AG09309 (cell line): ENCODE data around the gene GOLGB1.

Experiments
- DNase-seq: peaks from one replicate; pipeline ENCODE4 v3.0.0-alpha.2; 2010; ENCODE audit warnings: low read depth
- H3K4me3 ChIP-seq: 2 replicates; pipeline ENCODE4 v1.5.1; 2011; ENCODE audit warnings: mild to moderate bottlenecking, low read depth, low read length, moderate library complexity; ENCODE audit not compliant: control insufficient read depth
- CTCF ChIP-seq: IDR thresholded peaks from 2 replicates; pipeline ENCODE4 v1.5.1; 2011; ENCODE audit warnings: mild to moderate bottlenecking, low read depth, low read length, inconsistent platforms; ENCODE audit not compliant: insufficient read depth, control insufficient read depth; ENCODE audit errors: missing control alignments

The GOLGB1 gene

GRCh38 chr3:121642601-121643314, 106.8 kb downstream of the GOLGB1 start:
- no peak for TF ChIP-seq CTCF
- DNase-seq, result no peak
- H3K4me3 ChIP-seq, result no peak overlapping the region

GRCh38 chr3:121641127-121641526, 108.4 kb downstream of the GOLGB1 start:
- H3K4me3 ChIP-seq, result no peak overlapping the region
- no peak for TF ChIP-seq CTCF
- no peak for DNase-seq

- no peak for TF ChIP-seq CTCF
- DNase-seq, result no peak
- H3K4me3 ChIP-seq, result no peak overlapping the region
Observed at GRCh38 chr3:121637922-121638321, 111.6 kb downstream of the GOLGB1 start.

GRCh38 chr3:121630355-121630754, 119.2 kb downstream of the GOLGB1 start:
- no peak for DNase-seq
- H3K4me3 ChIP-seq, result no peak overlapping the region
- no peak for TF ChIP-seq CTCF

- H3K4me3 ChIP-seq, result no peak overlapping the region
- no peak for DNase-seq
- no peak for TF ChIP-seq CTCF
Observed at GRCh38 chr3:121629601-121630000, 119.9 kb downstream of the GOLGB1 start.

- no peak for TF ChIP-seq CTCF
- H3K4me3 ChIP-seq, result no peak overlapping the region
- no peak for DNase-seq
Observed at GRCh38 chr3:121627622-121628021, 121.9 kb downstream of the GOLGB1 start.
